A549 (cell line): ENCODE measurements around the gene ZBTB20.

Source experiments
- BHLHE40 ChIP-seq: IDR thresholded peaks from 2 replicates; pipeline ENCODE4 v1.6.1; 2012; ENCODE audit warnings: low read depth, low read length, inconsistent platforms
- CHD4 ChIP-seq: fragments of 200-600 bp; sonication (generic); IDR thresholded peaks from 2 replicates; pipeline ENCODE4 v1.6.1; 2016; ENCODE audit warnings: antibody characterized with exemption, mild to moderate bottlenecking, borderline replicate concordance
- CTCF ChIP-seq: fragments of >200 bp; sonication (Bioruptor Twin); formaldehyde crosslinking; IDR thresholded peaks from 3 replicates; pipeline ENCODE4 v1.5.1; 2016
- E2F6 ChIP-seq: IDR thresholded peaks from 2 replicates; pipeline ENCODE4 v1.6.1; 2012; ENCODE audit warnings: low read depth, borderline replicate concordance
- EP300 ChIP-seq, 2 experiments: fragments of >200 bp; sonication (Bioruptor Twin); formaldehyde crosslinking; IDR thresholded peaks; 2 replicates in 1 of 2; 3 replicates in 1 of 2; pipeline ENCODE4 v1.6.1; 2016 to 2017
- HEYL ChIP-seq: fragments of 250-450 bp; sonication (Bioruptor Pico); IDR thresholded peaks from 2 replicates; pipeline ENCODE4 v1.8.0; 2021; ENCODE audit warnings: mild to moderate bottlenecking, moderate library complexity
- PBX3 ChIP-seq: IDR thresholded peaks from 2 replicates; pipeline ENCODE4 v1.6.1; 2012
- POLR2A ChIP-seq: IDR thresholded peaks from 2 replicates; pipeline ENCODE4 v1.6.1; 2012; ENCODE audit warnings: mild to moderate bottlenecking, low read length
- POLR2AphosphoS2 ChIP-seq: conservative IDR thresholded peaks from 2 replicates; pipeline ENCODE4 v1.6.1; 2012; ENCODE audit warnings: low read length, improper control_type of control experiment, inconsistent platforms
- SREBF2 ChIP-seq: fragments of 450-650 bp; IDR thresholded peaks from 2 replicates; pipeline ENCODE4 v1.6.1; 2014; ENCODE audit warnings: mild to moderate bottlenecking, moderate library complexity

- no peak for TF ChIP-seq CTCF
- no peak for TF ChIP-seq POLR2AphosphoS2
- TF ChIP-seq HEYL (CRISPR knock-in tag), result no peak
- no peak for TF ChIP-seq E2F6
- no peak for TF ChIP-seq PBX3
- no peak for TF ChIP-seq CHD4
- TF ChIP-seq POLR2A, result no peak
- TF ChIP-seq EP300 (IDR thresholded peaks at IDR 0.05), result no peak
- TF ChIP-seq SREBF2, result no peak
- no peak for TF ChIP-seq BHLHE40
These were observed 808.3 kb downstream of the ZBTB20 start for GRCh38 chr3:114338651-114339357.
